Mesenchymal stem cell (in vitro differentiated cells and primary cell): ENCODE data around the gene TMC7.

Source experiments
- DNase-seq: peaks from one replicate; pipeline ENCODE4 v3.0.0-alpha.2; 2013
- H2AFZ ChIP-seq: one replicate; pipeline ENCODE4 v1.6.1; 2013; ENCODE audit warnings: low read depth, mild to moderate bottlenecking, control low read depth, inconsistent platforms, low read length, moderate library complexity
- H2AK5ac ChIP-seq: 2 replicates; pipeline ENCODE4 v1.6.1; 2013; ENCODE audit warnings: low read length, moderate library complexity, mild to moderate bottlenecking, inconsistent platforms; ENCODE audit not compliant: severe bottlenecking
- H2BK120ac ChIP-seq: one replicate; pipeline ENCODE4 v1.6.1; 2013; ENCODE audit warnings: low read depth, mild to moderate bottlenecking, inconsistent platforms, low read length, moderate library complexity
- H2BK12ac ChIP-seq, 2 experiments: one replicate each; pipeline ENCODE4 v1.6.1; 2013; ENCODE audit warnings: inconsistent platforms in 2 of 2, low read length in 2 of 2, mild to moderate bottlenecking in 2 of 2, moderate library complexity in 2 of 2, control low read depth in 1 of 2
- H2BK15ac ChIP-seq: one replicate; pipeline ENCODE4 v1.6.1; 2013; ENCODE audit warnings: mild to moderate bottlenecking, low read depth, inconsistent platforms; ENCODE audit not compliant: poor library complexity, severe bottlenecking
- H2BK5ac ChIP-seq: 2 replicates; pipeline ENCODE4 v1.6.1; 2013; ENCODE audit warnings: low read depth, mild to moderate bottlenecking, low read length, control low read depth, inconsistent platforms; ENCODE audit not compliant: poor library complexity, severe bottlenecking
- H3K14ac ChIP-seq, 2 experiments: one replicate each; pipeline ENCODE4 v1.6.1; 2013; ENCODE audit warnings: inconsistent platforms in 2 of 2, low read length in 2 of 2, control low read depth in 1 of 2, mild to moderate bottlenecking in 1 of 2, moderate library complexity in 1 of 2
- H3K18ac ChIP-seq, 2 experiments: one replicate each; pipeline ENCODE4 v1.6.1; 2013; ENCODE audit warnings: inconsistent platforms in 2 of 2, low read length in 2 of 2, control low read depth in 1 of 2, low read depth in 1 of 2, mild to moderate bottlenecking in 1 of 2
- H3K23ac ChIP-seq, 2 experiments: one replicate each; pipeline ENCODE4 v1.6.1; 2013; ENCODE audit warnings: inconsistent platforms in 2 of 2, low read length in 2 of 2, mild to moderate bottlenecking in 2 of 2, moderate library complexity in 2 of 2, control low read depth in 1 of 2
- H3K27ac ChIP-seq: 2 replicates; pipeline ENCODE4 v1.5.1; 2013; ENCODE audit warnings: mild to moderate bottlenecking, moderate library complexity, low read length, control low read depth, inconsistent platforms; ENCODE audit not compliant: poor library complexity, severe bottlenecking
- H3K27me3 ChIP-seq, 2 experiments: 2 replicates each; pipeline versions ENCODE4 v1.6.1 to v1.7.0; 2013; ENCODE audit warnings: low read length in 2 of 2, mild to moderate bottlenecking in 2 of 2, moderate library complexity in 2 of 2, control low read depth in 1 of 2, inconsistent platforms in 1 of 2; ENCODE audit not compliant: control insufficient read depth in 1 of 2, insufficient read depth in 1 of 2
- H3K36me3 ChIP-seq, 2 experiments: 2 replicates each; pipeline versions ENCODE4 v1.6.1 to v1.7.0; 2013; ENCODE audit warnings: low read length in 2 of 2, control low read depth in 1 of 2, inconsistent platforms in 1 of 2, low read depth in 1 of 2, mild to moderate bottlenecking in 1 of 2; ENCODE audit not compliant: insufficient read depth in 2 of 2, control insufficient read depth in 1 of 2
- H3K4ac ChIP-seq, 2 experiments: one replicate each; pipeline ENCODE4 v1.6.1; 2013; ENCODE audit warnings: inconsistent platforms in 2 of 2, low read length in 2 of 2, mild to moderate bottlenecking in 2 of 2, moderate library complexity in 2 of 2, control low read depth in 1 of 2, low read depth in 1 of 2
- H3K4me1 ChIP-seq: 2 replicates; pipeline ENCODE4 v1.6.1; 2013; ENCODE audit warnings: low read depth, low read length, control low read depth; ENCODE audit not compliant: control insufficient read depth, insufficient read depth
- H3K4me2 ChIP-seq: 2 replicates; pipeline ENCODE4 v1.6.1; 2013; ENCODE audit warnings: low read length, mild to moderate bottlenecking, inconsistent platforms; ENCODE audit not compliant: poor library complexity, severe bottlenecking
- H3K4me3 ChIP-seq, 2 experiments: 2 replicates each; pipeline versions ENCODE4 v1.5.1 to v1.7.0; 2013; ENCODE audit warnings: low read length in 2 of 2, mild to moderate bottlenecking in 2 of 2, control low read depth in 1 of 2, low read depth in 1 of 2; ENCODE audit not compliant: insufficient read depth in 1 of 2
- H3K79me1 ChIP-seq: replicated peaks from 2 replicates; pipeline ENCODE4 v1.6.1; 2013; ENCODE audit warnings: mild to moderate bottlenecking, control low read depth, low read length, inconsistent platforms; ENCODE audit not compliant: poor library complexity, severe bottlenecking
- H3K9ac ChIP-seq: 2 replicates; pipeline ENCODE4 v1.7.0; 2013; ENCODE audit warnings: mild to moderate bottlenecking, low read length, moderate library complexity
- H3K9me3 ChIP-seq: 2 replicates; pipeline ENCODE4 v1.7.0; 2013; ENCODE audit warnings: mild to moderate bottlenecking, low read length; ENCODE audit not compliant: control insufficient read depth
- H4K8ac ChIP-seq: one replicate; pipeline ENCODE4 v1.6.1; 2013; ENCODE audit warnings: inconsistent platforms, mild to moderate bottlenecking, low read length, moderate library complexity
- H4K91ac ChIP-seq: one replicate; pipeline ENCODE4 v1.6.1; 2013; ENCODE audit warnings: mild to moderate bottlenecking, low read length, inconsistent platforms
- WGBS: methylation state at CpG from one replicate; pipeline ENCODE4 v1.1.7; 2013; ENCODE audit warnings: mixed read lengths; 5-methylcytosine and 5-hydroxymethylcytosine counted together

The TMC7 gene

DNA sequence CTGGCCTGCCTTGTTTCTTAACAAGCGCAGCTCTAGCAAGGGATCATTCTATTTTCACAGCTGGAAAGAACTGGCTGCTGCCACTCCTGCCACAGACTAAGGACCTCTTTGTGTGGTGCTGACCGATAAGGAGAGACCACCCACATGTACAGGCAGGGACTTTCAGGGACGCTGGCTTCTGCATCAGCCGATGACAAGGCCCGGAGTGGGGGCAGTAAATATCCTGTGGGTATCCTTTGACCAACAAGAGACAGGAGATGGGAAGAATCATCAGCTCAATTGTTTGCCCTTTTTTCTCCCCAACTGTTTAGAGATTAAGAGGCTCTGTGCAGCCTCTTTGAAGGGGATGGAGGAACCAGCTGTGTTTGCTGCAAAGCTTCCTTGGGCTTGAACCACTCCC lies 120.9 kb downstream of the TMC7 start:
- 88% methylated on average over 5 of the region's 5 CpGs for WGBS
- H2BK5ac ChIP-seq = peak overlapping the region; percentile 25

DNA sequence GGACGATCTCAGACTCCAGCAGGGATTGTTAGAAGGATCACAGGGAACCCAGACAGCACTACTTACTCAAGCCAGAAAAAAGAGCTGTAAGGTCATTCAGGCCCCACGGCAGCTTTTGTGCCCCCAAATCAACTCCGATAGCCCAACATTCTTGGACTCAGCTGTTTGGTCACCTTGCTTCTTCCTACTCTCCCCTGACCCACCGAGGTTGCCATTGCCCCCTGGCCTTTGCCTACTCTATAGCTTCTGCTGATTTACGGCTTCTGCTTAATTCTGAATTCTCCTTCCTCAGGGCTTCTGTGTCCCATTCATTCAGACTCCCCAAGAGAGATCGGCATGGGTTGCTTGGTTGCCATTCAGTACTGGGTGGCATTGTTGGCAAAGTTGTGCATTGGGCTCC lies 121.4 kb downstream of the TMC7 start:
- Histone ChIP-seq H3K4me3 (no peak overlapping the region), H2BK12ac (no peak overlapping the region), H3K27ac (no peak overlapping the region), H3K9me3 (no peaks in the 10 kb centered on the region), H3K4me1 (peaks cover 25% of the 10 kb centered on the region), H3K14ac (no peak overlapping the region), H2AK5ac (peak overlapping the region; percentile 15), H3K4ac (no peak overlapping the region), H4K91ac (peak overlapping the region; percentile 4), H2BK5ac (no peak overlapping the region), H2AFZ (no peak overlapping the region), H3K9ac (no peak overlapping the region), H2BK120ac (no peak overlapping the region), H3K36me3 (no peaks in the 10 kb centered on the region), H3K23ac (no peak overlapping the region), H4K8ac (no peak overlapping the region), H3K79me1 (no peaks in the 10 kb centered on the region), H2BK15ac (no peak overlapping the region), H3K18ac (peak overlapping the region in 1 of 2 experiments; percentile 16), H3K4me2 (no peak overlapping the region), H3K27me3 (no peaks in the 10 kb centered on the region)
- 86% methylated on average over 5 of the region's 6 CpGs for WGBS
- no peak for DNase-seq

More for the DNA sequence above, 120.9 kb downstream of the TMC7 start:
- Histone ChIP-seq H3K18ac (no peak overlapping the region), H3K27me3 (no peaks in the 10 kb centered on the region), H2BK15ac (no peak overlapping the region), H2AK5ac (peak overlapping the region; percentile 86), H2BK120ac (no peak overlapping the region), H4K91ac (no peak overlapping the region), H3K23ac (no peak overlapping the region), H3K79me1 (no peaks in the 10 kb centered on the region), H3K9ac (no peak overlapping the region), H3K9me3 (no peaks in the 10 kb centered on the region), H3K4ac (no peak overlapping the region), H2BK12ac (peak overlapping the region in 1 of 2 experiments; percentile 52), H2AFZ (no peak overlapping the region), H3K4me1 (peaks cover 25% of the 10 kb centered on the region), H3K4me3 (no peak overlapping the region), H3K27ac (no peak overlapping the region), H3K36me3 (no peaks in the 10 kb centered on the region), H3K14ac (no peak overlapping the region), H3K4me2 (no peak overlapping the region), H4K8ac (no peak overlapping the region)
- DNase-seq = no peak

DNA sequence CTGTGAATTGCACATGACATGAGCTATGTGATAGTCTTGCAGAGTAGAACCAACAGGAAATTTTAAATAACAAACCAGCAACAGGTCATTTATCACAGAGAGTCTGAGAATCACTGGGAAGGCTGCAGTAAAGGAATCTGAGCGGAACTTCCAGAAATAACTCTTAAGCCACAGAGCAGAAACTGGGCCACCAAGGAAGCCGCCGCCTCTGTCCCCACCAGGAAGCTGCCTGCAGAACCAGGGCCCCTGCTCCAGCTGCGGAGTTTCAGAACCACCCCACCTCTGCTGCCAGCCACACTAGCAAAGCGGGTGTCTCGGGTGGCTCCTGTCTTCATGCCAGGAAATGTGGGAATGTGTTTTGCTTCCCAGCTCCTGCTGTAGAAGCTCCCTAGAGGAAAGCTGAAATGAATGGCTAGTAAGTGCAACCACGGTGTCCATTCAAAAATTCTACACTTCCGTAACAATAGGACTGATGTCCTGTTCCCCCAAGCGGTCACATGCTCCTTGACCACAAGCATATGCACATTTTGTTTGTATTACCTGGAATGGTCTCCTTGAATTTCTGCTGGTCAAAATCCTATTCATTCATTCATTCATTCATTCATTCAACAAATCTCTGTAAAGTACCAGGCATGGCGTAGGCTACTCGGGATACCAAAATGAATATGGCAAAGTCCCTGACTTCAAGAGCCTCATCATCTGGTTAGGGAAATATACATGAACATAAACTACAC lies 122.3 kb downstream of the TMC7 start:
- Histone ChIP-seq H2BK15ac (no peak overlapping the region), H3K9ac (no peak overlapping the region), H3K4me3 (peak overlapping the region in 1 of 2 experiments; percentile 25), H3K23ac (no peak overlapping the region), H3K18ac (no peak overlapping the region), H2BK12ac (no peak overlapping the region), H4K91ac (no peak overlapping the region), H2BK5ac (no peak overlapping the region), H2AFZ (no peak overlapping the region), H3K27me3 (no peaks in the 10 kb centered on the region), H3K9me3 (no peaks in the 10 kb centered on the region), H3K36me3 (no peaks in the 10 kb centered on the region), H4K8ac (no peak overlapping the region), H3K4me2 (peak overlapping the region; percentile 69), H3K14ac (no peak overlapping the region), H3K27ac (peak overlapping the region; percentile 54), H3K79me1 (no peaks in the 10 kb centered on the region), H3K4me1 (peaks cover 25% of the 10 kb centered on the region), H2BK120ac (peak overlapping the region; percentile 11), H2AK5ac (peak overlapping the region; percentile 81), H3K4ac (no peak overlapping the region)
- no peak for DNase-seq
- WGBS = 51% methylated on average over 10 of the region's 11 CpGs

DNA sequence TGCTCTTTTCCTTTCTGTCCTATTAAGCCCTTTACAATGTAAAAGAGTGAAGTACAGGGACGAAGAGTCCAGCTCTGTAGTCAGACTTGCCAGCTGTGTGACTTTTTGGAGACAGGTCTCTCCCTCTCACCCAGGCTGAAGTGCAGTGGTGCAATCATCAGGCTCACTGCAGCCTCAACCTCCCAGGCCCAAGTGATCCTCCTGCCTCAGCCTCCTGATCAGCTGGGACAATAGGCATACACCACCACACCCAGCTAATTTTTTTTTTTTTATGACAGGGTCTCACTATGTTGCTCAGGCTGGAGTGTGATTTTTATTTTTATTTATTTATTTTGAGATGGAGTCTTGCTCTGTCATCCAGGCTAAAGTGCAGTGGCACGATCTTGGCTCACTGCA lies 122.9 kb downstream of the TMC7 start:
- peak overlapping the region in 1 of 2 experiments; percentile 86 for H2BK12ac ChIP-seq
- H3K27ac ChIP-seq = peak overlapping the region; percentile 33
- no peak overlapping the region for H3K4me2 ChIP-seq
- no peak overlapping the region for H4K8ac ChIP-seq
- H3K4me1 ChIP-seq = peaks cover 25% of the 10 kb centered on the region
- H4K91ac ChIP-seq = no peak overlapping the region
- WGBS = 96% methylated on average over 2 of the region's 2 CpGs
- no peak overlapping the region for H3K4me3 ChIP-seq
- no peak overlapping the region for H2BK5ac ChIP-seq
- no peak overlapping the region for H2AFZ ChIP-seq
- peak overlapping the region in 1 of 2 experiments; percentile 14 for H3K14ac ChIP-seq
- no peak overlapping the region for H3K4ac ChIP-seq
- no peaks in the 10 kb centered on the region for H3K36me3 ChIP-seq
- H2BK120ac ChIP-seq = no peak overlapping the region
- H3K23ac ChIP-seq = no peak overlapping the region
- H3K9me3 ChIP-seq = no peaks in the 10 kb centered on the region
- no peak for DNase-seq
- H3K27me3 ChIP-seq = no peaks in the 10 kb centered on the region
- no peaks in the 10 kb centered on the region for H3K79me1 ChIP-seq
- H2BK15ac ChIP-seq = no peak overlapping the region
- no peak overlapping the region for H3K9ac ChIP-seq
- peak overlapping the region in 1 of 2 experiments; percentile 78 for H3K18ac ChIP-seq
- H2AK5ac ChIP-seq = peak overlapping the region; percentile 81
